HG03521 (cell line): ENCODE results near the gene ATP6V0D1.
"Not testable (repeated sequence)": the region's sequence is repeated elsewhere in the genome, so short reads cannot be mapped to it uniquely, and the experiment has no call there.

ENCODE experiments used
- ATAC-seq: cut with Tn5 transposase; IDR thresholded peaks from one replicate; pipeline ENCODE4 v1.9.1; 2021; ENCODE audit warnings: mild to moderate bottlenecking, moderate library complexity; ENCODE audit not compliant: unreplicated experiment

ATP6V0D1 gene

DNA sequence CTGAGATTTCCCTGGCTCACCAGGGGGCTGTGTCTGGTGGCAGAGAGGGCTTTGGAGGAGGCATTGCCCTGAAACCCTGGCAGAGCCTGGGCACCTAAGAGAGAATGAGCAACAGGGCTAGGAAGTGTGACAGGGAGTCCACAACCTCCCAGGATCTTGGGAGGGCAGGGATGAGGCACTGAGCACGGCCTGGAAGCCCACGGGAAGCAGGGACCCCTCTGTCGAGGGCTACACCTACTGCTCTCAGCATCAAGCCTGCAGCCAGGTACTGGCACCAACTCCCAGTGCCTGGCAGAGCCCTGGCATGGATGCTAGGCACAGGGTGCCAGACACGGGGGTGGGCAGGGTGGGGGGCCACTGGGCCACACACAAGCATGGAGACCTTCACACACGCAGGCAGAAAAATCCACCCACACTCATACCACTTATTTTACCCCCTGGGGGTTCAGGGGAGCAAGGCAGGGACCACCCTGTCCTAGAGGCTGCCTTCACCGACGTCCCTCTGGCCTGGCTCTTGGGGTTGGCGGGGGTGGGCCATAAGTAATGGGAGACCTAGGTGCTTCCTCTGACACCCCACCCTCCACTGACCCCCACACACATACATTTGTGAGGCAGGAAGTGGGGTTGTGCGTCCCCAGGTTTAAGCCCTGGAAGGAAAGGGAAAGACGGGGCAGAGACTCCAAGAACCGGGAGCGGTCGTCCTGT lies 51.0 kb downstream of the ATP6V0D1 start:
- ATAC-seq = no peak

DNA sequence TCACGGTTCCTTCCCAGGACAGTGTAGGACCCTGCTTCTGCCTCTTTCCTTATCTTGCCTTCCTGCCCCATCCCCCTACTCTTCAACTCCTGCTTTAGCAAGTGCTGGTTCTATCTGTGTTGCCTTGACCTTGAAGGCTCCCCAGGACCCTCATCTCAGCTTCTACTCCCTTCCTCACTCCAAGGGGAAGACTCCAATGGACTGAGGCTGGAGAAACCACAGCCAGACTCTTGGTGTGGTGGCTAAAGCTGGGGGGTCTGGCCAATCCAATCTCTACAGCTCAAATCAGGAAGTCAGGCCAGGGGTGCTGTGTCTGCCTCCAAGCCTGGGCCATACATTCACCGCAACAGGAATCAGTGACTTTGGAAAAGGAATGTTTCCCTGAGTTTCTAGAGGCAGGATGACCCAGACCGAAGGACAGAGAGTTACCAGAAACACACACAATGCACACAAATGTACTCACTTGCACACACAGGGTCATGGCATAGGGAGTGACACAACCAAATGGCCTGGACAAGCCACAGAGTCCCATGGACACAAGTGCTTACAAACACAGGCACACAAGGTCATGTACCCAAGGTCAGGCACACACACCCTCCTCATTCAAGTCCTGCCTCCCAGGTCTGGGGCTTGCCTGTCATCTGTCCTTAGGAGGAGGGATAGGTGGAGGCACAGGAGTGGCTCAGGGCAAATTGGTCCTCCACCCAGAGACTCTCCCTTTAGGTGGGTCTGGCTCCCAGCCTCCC lies 51.7 kb downstream of the ATP6V0D1 start:
- no peak for ATAC-seq

DNA sequence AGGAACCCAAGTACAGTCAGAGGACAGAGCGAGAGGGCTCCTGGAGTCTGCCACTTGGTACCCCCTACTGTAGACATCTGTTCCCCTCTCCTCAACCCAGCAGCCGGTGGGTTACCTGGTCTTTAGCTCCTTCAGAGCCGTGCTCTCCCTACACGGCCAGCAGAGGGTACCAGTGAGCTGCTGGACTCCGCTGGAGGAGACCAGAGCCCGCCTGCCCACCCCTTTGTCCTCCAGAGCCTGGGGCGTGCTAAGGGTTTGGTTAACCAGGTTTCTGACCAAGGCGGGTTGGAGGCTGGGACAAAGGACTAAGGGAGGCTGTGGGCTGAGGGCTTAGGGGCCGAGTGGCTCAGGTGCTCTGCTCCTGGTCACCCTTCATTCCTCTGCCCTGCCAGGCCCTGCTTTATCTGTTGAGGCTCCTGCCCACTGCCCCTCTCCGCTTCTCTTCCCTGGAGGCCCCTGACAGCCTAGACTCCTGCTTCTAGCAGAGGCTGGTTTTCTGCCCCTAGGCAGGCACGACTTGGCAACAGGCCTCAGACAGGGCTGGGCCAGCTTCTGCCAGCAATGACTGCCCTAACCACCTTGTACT lies 52.7 kb downstream of the ATP6V0D1 start:
- ATAC-seq = no peak

DNA sequence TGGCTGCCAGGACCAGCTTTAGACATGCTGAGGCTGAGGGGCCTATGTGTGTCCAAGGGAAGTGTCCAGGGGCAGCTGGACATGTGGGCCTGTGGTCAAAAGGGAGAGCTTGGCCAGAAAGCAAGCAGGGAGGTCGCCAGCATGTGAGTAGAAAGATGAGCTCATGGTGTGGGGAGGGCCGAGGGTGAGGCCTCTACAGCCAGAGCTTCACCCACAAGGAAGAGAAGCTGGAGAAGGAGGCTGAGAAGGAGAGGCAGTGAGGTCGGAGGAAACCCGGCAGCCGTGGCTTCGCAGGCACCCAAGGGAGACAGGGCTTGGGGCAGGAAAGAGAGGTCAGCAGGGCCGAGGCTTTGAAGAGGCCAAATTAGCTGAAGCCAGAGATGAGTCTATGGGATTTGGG lies 54.0 kb downstream of the ATP6V0D1 start:
- ATAC-seq = no peak

DNA sequence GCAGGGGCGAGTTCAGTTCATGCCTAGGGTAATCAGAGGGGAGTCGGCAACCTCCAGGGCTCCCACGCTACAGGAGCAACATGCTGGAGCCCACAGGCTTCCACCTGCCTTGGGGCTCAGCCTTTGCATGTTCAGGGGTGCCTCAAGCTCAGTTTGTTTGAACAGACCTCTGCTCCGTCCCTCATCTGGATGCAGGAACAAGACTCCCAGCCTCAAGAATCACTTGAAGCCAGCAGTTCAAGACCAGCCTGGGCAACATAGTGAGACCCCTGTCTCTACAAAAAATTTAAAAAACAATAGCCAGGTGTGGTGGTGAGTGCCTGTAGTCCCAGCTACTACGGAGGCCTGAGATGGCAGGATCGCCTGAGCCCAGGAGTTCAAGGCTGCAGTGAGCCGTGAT lies 54.9 kb downstream of the ATP6V0D1 start:
- ATAC-seq = no peak

DNA sequence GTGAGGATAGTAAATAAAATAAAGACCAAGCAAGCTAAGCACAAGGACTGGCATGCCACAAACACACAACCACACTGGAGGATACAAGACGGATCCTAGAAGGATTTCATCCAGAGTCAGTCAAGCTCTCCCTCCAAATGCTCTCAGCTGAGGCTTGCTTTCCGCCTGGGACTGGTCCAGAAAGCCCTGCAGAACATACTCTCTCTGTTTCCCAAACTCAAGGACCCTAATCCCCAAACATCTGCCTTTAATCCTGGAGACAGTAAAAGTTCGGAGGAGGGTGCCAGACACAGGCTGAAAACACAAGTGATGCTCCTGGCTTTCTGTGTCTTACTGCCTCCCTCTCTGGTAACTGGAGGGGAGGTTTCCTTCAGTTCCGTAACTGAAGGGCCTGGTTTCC lies 55.4 kb downstream of the ATP6V0D1 start:
- ATAC-seq = no peak

DNA sequence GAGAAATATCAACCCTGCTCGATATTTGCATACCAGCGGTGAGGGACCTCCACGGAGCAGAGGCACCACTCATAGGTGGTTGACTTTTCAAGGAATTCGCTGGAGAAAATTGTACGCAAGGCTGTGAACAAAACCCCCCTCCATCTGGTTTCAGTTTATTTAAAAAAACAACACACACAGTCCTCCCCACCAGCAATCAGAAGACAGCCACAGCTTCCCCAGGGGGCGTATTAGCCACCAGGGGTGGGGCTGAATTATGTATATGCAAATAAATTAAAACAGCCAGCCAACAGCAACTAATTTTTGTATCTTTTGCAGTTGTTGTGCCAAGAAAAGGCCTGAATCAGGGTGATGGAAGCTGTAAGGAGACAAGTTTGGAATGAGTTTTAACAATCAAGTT lies 55.9 kb downstream of the ATP6V0D1 start:
- ATAC-seq = no peak

DNA sequence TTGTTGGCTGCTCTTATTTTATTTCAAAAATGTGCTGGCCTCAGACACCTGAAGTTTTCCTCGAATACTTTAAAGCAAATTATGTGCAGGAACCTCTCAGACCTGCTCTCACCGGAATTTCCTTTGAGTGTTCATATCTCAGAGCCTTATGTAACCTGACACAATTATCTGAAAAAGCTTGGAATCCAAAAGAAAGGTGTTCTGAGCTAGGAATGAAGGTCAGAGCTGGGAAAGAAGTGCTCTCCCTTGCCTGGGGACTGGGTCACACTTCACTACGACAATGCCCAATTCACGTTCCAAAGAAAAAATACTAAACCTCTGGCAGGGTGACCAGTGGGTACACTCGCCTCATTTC lies 56.7 kb downstream of the ATP6V0D1 start:
- no peak for ATAC-seq

DNA sequence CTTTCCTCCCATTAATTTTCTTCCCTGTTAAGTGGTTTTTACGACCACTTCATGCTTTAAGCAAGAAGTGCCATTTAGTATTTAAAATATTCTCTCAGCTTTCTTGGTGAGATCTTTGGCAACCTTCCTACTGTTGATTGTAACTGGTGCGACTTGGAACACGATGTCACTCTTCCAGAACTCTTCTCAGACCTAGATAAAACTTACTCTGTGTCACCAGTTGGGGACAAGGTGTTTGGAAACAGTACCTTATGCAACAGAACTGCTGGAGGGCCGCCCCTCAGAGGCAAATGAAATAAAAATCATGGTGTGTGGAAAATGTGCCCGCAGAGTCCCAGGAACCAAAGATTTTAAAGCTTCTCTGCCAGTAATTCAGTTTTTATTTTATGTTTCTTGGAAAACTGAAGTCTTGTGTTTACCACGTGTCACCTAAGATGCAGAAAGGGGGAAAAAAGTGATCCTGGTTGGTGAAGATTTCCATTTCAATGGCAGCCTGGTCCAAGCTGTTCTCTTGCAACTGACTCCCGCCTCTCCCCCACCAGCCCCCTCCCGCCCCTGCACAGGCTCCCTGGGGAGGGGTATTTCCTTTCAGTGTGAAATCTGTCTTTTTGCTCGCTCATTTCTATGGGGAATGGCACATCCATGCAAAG lies 57.2 kb downstream of the ATP6V0D1 start:
- ATAC-seq = no peak

DNA sequence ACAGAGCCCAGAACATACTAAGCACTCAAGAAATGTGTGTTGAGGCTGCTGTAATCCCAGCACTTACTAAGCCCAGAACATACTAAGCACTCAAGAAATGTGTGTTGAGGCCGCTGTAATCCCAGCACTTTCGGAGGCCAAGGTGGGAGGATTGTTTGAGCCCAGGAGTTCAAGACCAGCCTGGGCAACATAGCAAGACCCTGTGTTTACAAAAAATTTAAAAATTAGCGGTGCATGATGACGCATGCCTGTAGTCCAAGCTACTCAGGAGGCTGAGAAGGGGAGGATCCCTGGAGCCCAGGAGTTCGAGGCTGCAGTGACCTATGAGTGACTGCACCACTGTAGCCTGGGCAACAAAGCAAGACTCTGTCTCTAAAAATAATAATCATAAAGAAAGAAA lies 57.9 kb downstream of the ATP6V0D1 start:
- no peak for ATAC-seq

DNA sequence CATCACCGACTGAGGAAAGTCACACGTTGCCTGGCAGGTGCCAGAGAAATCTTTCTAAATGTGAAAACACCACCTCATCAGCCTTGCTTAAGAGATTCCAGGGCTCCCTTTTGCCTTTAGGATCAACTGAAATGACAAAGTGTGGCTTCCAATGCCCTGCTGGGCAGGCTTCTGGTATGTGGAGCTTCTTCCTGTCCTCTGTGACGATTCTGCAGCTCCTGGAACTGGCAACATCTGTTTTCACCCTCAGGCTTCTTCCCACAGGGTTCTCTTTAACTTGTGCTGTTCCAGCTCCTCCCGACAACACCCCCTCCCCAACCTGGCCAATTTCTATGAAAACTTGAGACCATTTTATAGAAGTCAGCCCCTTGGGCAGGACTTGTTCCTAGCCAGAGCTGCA lies 59.9 kb downstream of the ATP6V0D1 start:
- no peak for ATAC-seq

DNA sequence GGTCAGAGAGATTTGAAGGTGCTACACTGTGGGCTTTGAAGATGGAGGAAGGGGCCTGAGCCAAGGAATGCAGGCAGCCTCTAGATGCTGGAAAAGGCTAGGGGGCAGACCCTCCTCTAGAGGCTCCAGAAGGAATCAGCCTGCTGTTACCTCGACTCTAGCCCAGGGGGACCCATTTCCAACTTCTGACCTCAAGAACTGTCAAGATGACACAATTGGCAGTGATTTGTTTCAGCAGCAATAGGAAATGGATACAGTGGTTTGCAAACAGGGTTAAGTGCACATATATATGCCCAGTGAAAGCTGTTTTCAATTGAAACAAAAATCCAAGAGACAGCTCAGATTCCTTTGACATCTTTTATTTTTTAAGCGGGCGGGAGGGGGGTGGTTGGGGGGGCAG lies 61.0 kb downstream of the ATP6V0D1 start:
- ATAC-seq = no peak

DNA sequence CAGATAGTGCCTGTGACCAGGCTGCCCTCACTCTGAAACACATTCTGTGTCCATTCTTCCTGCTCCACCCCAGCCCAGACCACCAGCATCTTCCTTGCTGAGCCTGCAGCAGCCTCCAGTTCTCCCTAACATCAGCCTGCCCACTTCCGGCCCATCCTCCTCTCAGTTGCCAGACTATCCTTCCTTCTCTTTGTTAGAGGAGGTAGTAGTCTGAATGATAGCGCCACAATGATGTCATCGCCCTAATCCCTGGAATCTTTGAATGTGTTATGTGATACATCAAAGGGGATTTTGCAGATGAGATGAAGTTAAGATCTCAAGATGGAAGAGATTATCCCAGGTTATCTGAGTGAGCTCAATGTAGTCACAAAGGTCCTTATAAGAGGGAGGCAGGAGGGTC lies 61.5 kb downstream of the ATP6V0D1 start:
- ATAC-seq = no peak

DNA sequence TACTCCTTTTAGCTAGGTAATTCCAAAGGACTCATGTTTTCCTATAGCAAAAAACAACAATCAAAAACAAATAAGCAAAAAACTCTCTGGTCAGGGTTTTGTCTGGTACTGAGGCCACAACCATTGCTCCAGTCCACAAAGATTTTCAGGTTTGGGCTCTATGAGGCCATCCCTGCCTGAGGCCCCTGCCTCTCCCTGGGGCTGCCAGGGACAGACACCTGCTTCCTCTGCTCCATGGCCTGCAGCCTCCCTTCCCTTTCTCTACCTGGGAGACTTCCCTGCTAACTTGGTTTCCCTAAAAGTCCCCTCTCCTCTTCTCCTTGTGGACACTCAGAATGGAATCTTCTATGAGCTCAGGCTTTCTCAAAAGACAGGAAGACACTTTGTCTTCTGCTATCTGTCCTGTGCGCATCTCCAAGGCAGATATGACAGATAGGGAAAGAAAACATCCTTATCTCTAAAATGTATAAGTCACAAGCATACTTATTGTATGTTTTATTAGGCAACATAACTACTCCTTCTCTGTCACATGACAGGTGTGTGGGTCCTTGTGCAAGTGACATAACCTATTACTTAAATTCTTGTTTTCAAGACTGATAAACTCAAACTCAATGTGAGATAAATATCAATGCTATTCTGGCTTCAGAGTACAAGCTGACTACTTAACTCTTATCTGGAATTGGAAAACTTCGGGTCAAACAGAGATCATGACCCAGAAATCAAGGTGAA lies 63.5 kb downstream of the ATP6V0D1 start:
- ATAC-seq = no peak

DNA sequence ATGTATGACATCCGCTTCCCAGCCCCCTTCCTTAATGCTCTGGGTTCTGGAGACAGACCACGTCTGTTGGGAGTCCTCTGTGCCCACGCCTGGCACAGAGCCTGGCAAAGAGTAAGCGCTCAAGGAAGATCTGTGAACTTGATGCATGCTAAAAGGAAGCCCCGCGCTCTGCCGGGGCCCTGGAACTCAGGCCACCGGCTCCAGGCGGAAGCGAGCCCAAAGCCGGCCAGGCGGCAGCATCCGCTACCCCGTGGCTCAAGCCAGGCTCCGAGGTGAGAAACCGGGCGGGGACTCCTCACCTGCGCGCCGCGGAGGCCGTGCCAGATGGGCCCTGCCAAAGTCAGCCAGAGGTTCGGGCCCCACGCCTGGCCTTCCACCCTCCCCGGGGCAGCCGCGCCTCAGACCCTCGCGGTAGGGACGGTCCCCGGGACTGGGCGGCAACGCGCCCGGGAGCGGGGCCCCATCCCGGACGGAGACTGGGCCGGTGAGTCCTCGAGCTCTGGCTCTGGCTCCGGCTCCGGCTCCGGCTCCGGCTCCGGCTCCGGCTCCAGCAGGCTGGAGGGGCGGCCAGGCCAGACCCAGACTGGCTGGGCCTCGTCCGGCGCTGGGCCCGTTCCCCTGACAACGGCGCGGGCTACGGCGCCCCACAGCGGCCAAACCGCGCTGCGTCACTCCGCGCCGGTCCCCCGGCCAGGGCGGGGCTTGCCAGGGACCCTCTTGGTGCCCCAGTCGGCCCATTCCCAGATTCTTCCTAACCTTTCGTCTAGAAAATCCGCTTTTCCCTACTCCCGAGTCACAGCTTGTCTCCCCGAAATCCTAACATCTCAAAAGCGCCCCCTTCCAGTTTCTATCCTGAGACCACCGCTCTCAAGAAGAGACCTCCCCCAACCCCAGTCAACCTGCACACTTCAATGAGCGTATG lies 64.8 kb downstream of the ATP6V0D1 start, which contains the start of gene ZDHHC1:
Gene ZDHHC1 (minus strand): TSS at position 606 of the 922 bp plus-strand sequence. CDS start 8,702 bp downstream, outside the sequence.
- peak; percentile 59 for ATAC-seq

DNA sequence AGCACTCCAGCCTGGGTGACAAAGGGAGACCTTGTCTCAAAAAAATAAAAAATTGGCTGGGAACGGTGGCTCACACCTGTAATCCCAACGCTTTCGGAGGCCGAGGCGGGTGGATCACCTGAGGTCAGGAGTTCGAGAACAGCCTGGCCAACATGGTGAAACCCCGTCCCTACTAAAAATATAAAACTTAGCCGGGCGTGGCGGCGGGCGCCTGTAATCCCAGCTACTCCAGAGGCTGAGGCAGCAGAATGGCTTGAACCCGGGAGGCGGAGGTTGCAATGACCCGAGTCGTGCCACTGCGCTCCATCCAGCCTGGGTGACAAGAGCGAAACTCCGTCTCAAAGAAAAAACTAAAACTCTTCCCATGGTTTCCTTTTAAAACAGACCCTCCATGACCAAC lies 65.5 kb downstream of the ATP6V0D1 start:
- ATAC-seq = not testable (repeated sequence)

DNA sequence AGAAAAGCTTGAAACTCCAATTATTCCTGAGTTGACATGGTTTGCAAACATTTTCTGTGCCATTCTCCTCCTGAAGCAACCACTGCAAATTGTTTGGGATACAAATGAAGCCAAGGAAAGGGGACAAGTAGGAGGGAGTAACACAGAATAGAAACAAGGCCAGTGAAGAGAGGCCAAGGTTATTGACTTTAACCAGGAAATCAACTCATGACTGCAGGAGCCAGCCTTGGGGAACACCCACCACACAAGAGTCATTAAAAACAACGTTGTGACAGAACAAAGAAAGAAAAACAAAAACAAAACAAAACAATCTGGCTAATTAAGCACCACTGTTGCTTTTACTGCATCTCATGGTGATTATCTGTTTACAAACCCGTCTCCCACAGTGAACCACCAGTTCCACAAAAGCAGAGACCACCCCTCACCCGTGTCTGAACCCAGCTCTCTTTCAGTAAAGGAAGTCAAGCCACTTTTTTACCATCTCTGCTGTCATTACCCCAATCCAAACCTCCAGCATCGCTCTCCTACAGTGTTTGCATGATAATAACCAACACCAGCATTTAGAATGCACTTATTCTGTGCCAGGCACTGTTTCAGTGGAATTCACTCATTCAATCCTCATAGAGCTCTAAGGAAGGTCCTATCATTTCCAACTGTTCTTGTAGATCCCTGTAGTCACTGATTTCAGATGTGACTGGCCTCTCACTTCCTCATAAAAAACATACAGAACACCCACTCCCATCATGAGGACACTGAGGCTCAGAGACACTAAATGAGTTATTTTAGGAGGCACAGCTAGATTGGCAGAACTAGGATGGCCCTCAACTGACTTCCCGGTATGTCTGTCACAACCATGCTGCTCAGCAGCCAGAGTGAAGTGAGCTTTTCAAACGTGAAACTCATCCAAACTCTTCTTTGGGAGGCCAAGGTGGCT lies 66.7 kb downstream of the ATP6V0D1 start:
- no peak for ATAC-seq

DNA sequence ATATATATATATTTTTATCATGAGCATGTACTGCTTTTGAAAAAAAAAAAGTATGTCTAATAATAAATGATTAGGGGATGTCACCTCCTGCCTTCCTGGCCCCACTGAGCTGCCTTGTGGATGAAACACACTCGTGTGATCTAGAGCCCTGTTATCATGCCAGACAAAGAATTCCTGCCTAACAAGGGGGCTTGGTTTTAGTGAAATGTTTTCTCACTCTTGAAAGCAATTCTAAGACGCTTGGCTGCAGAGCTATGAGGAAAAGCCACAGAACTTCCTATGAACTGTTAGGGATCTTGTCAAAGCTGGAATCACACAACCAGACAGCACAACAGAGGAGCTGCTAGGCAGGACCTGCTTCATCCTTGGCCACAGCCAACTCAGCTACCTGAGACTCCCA lies 68.7 kb downstream of the ATP6V0D1 start:
- no peak for ATAC-seq

DNA sequence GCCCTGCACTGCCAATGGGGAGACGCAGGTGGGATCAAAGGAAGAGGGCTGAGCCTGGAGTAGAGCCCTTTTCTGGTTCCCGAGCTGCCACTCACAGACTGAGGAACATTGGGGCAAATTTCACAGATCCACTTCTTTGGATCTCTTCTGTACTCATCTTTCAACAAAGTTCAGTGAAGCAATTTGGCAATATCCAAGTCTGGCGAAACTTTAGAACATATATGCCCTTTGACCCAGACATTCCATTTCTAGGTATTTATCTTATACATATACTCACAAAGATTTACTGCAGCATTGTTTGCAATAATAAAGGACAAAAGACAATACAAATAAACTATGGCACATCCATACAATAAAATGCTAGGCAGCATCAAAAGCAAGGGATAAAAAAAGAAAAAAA lies 69.6 kb downstream of the ATP6V0D1 start:
- no peak for ATAC-seq
